ENCODE data around the gene FN1.

Gene FN1

GRCh38 chr2:215369181-215369760 is 66.6 kb downstream of the FN1 start:
- H3K4me1 ChIP-seq (ENCODE audit: control insufficient read depth in 5 of 5, insufficient read depth in 5 of 5, low read length in 5 of 5), result no peaks in the 10 kb centered on the region
- no peak overlapping the region for H3K27ac ChIP-seq (ENCODE audit: low read depth, low read length)
- H3K4me3 ChIP-seq (ENCODE audit: low read depth in 1 of 5, low read length in 5 of 5), result no peak overlapping the region
- no peaks in the 10 kb centered on the region for H3K9me3 ChIP-seq (ENCODE audit: control insufficient read depth in 5 of 5, low read length in 5 of 5)
- H3K27me3 ChIP-seq (ENCODE audit: control insufficient read depth in 5 of 5, insufficient read depth in 4 of 5, low read length in 5 of 5), result no peaks in the 10 kb centered on the region
- peaks cover 12 to 53% (median 50%) of the 10 kb centered on the region in 5 donors for H3K36me3 ChIP-seq (ENCODE audit: control insufficient read depth in 5 of 5, insufficient read depth in 5 of 5, low read length in 5 of 5)
- no peak overlapping the region for H3K9ac ChIP-seq (ENCODE audit: low read length in 5 of 5)

- no peak overlapping the region for H3K9ac ChIP-seq (ENCODE audit: low read length in 5 of 5)
- H3K4me1 ChIP-seq (ENCODE audit: control insufficient read depth in 5 of 5, insufficient read depth in 5 of 5, low read length in 5 of 5), result no peaks in the 10 kb centered on the region
- H3K4me3 ChIP-seq (ENCODE audit: low read depth in 1 of 5, low read length in 5 of 5), result no peak overlapping the region
- H3K27me3 ChIP-seq (ENCODE audit: control insufficient read depth in 5 of 5, insufficient read depth in 4 of 5, low read length in 5 of 5), result no peaks in the 10 kb centered on the region
- no peak overlapping the region for H3K27ac ChIP-seq (ENCODE audit: low read depth, low read length)
- H3K36me3 ChIP-seq (ENCODE audit: control insufficient read depth in 5 of 5, insufficient read depth in 5 of 5, low read length in 5 of 5), result peaks cover 12 to 57% (median 52%) of the 10 kb centered on the region in 5 donors
- no peaks in the 10 kb centered on the region for H3K9me3 ChIP-seq (ENCODE audit: control insufficient read depth in 5 of 5, low read length in 5 of 5)
Observed at GRCh38 chr2:215368493-215368809, 67.4 kb downstream of the FN1 start.

- Histone ChIP-seq H3K9me3 (ENCODE audit: control insufficient read depth in 5 of 5, low read length in 5 of 5) (no peaks in the 10 kb centered on the region), H3K4me1 (ENCODE audit: control insufficient read depth in 5 of 5, insufficient read depth in 5 of 5, low read length in 5 of 5) (no peaks in the 10 kb centered on the region), H3K4me3 (ENCODE audit: low read depth in 1 of 5, low read length in 5 of 5) (no peak overlapping the region), H3K9ac (ENCODE audit: low read length in 5 of 5) (no peak overlapping the region), H3K36me3 (ENCODE audit: control insufficient read depth in 5 of 5, insufficient read depth in 5 of 5, low read length in 5 of 5) (peaks cover 11 to 57% (median 54%) of the 10 kb centered on the region in 5 donors), H3K27me3 (ENCODE audit: control insufficient read depth in 5 of 5, insufficient read depth in 4 of 5, low read length in 5 of 5) (no peaks in the 10 kb centered on the region), H3K27ac (ENCODE audit: low read depth, low read length) (no peak overlapping the region)
Observed at GRCh38 chr2:215367662-215368492, 68.0 kb downstream of the FN1 start.

- Histone ChIP-seq H3K4me1 (ENCODE audit: control insufficient read depth in 5 of 5, insufficient read depth in 5 of 5, low read length in 5 of 5) (no peaks in the 10 kb centered on the region), H3K9ac (ENCODE audit: low read length in 5 of 5) (no peak overlapping the region), H3K4me3 (ENCODE audit: low read depth in 1 of 5, low read length in 5 of 5) (no peak overlapping the region), H3K27ac (ENCODE audit: low read depth, low read length) (no peak overlapping the region), H3K9me3 (ENCODE audit: control insufficient read depth in 5 of 5, low read length in 5 of 5) (no peaks in the 10 kb centered on the region), H3K36me3 (ENCODE audit: control insufficient read depth in 5 of 5, insufficient read depth in 5 of 5, low read length in 5 of 5) (peaks cover 12 to 62% (median 58%) of the 10 kb centered on the region in 5 donors), H3K27me3 (ENCODE audit: control insufficient read depth in 5 of 5, insufficient read depth in 4 of 5, low read length in 5 of 5) (no peaks in the 10 kb centered on the region)
Observed at GRCh38 chr2:215366440-215367032, 69.3 kb downstream of the FN1 start.

- Histone ChIP-seq H3K27me3 (ENCODE audit: control insufficient read depth in 5 of 5, insufficient read depth in 4 of 5, low read length in 5 of 5) (no peaks in the 10 kb centered on the region), H3K9ac (ENCODE audit: low read length in 5 of 5) (no peak overlapping the region), H3K27ac (ENCODE audit: low read depth, low read length) (no peak overlapping the region), H3K36me3 (ENCODE audit: control insufficient read depth in 5 of 5, insufficient read depth in 5 of 5, low read length in 5 of 5) (peaks cover 12 to 59% (median 53%) of the 10 kb centered on the region in 5 donors), H3K4me1 (ENCODE audit: control insufficient read depth in 5 of 5, insufficient read depth in 5 of 5, low read length in 5 of 5) (no peaks in the 10 kb centered on the region), H3K9me3 (ENCODE audit: control insufficient read depth in 5 of 5, low read length in 5 of 5) (no peaks in the 10 kb centered on the region), H3K4me3 (ENCODE audit: low read depth in 1 of 5, low read length in 5 of 5) (no peak overlapping the region)
Observed at GRCh38 chr2:215365184-215365658, 70.6 kb downstream of the FN1 start.

- no peak overlapping the region for H3K4me3 ChIP-seq (ENCODE audit: low read depth in 1 of 5, low read length in 5 of 5)
- H3K27ac ChIP-seq (ENCODE audit: low read depth, low read length), result no peak overlapping the region
Observed at GRCh38 chr2:215364157-215365155, 71.4 kb downstream of the FN1 start.

GRCh38 chr2:215363461-215364156 is 72.3 kb downstream of the FN1 start:
- Histone ChIP-seq H3K4me1 (ENCODE audit: control insufficient read depth in 5 of 5, insufficient read depth in 5 of 5, low read length in 5 of 5) (no peaks in the 10 kb centered on the region), H3K4me3 (ENCODE audit: low read depth in 1 of 5, low read length in 5 of 5) (no peak overlapping the region), H3K36me3 (ENCODE audit: control insufficient read depth in 5 of 5, insufficient read depth in 5 of 5, low read length in 5 of 5) (peaks cover 12 to 61% (median 46%) of the 10 kb centered on the region in 5 donors), H3K9ac (ENCODE audit: low read length in 5 of 5) (no peak overlapping the region), H3K27me3 (ENCODE audit: control insufficient read depth in 5 of 5, insufficient read depth in 4 of 5, low read length in 5 of 5) (no peaks in the 10 kb centered on the region), H3K27ac (ENCODE audit: low read depth, low read length) (no peak overlapping the region), H3K9me3 (ENCODE audit: control insufficient read depth in 5 of 5, low read length in 5 of 5) (no peaks in the 10 kb centered on the region)

More at GRCh38 chr2:215364157-215365155, 71.4 kb downstream of the FN1 start:
- Histone ChIP-seq H3K9ac (ENCODE audit: low read length in 5 of 5) (no peak overlapping the region), H3K36me3 (ENCODE audit: control insufficient read depth in 5 of 5, insufficient read depth in 5 of 5, low read length in 5 of 5) (peaks cover 12 to 54% (median 46%) of the 10 kb centered on the region in 5 donors), H3K4me1 (ENCODE audit: control insufficient read depth in 5 of 5, insufficient read depth in 5 of 5, low read length in 5 of 5) (no peaks in the 10 kb centered on the region), H3K9me3 (ENCODE audit: control insufficient read depth in 5 of 5, low read length in 5 of 5) (no peaks in the 10 kb centered on the region), H3K27me3 (ENCODE audit: control insufficient read depth in 5 of 5, insufficient read depth in 4 of 5, low read length in 5 of 5) (no peaks in the 10 kb centered on the region)

- H3K27ac ChIP-seq (ENCODE audit: low read depth, low read length), result no peak overlapping the region
- H3K9ac ChIP-seq (ENCODE audit: low read length in 5 of 5), result no peak overlapping the region
- H3K36me3 ChIP-seq (ENCODE audit: control insufficient read depth in 5 of 5, insufficient read depth in 5 of 5, low read length in 5 of 5), result peaks cover 10 to 58% (median 44%) of the 10 kb centered on the region in 5 donors
- H3K4me1 ChIP-seq (ENCODE audit: control insufficient read depth in 5 of 5, insufficient read depth in 5 of 5, low read length in 5 of 5), result no peaks in the 10 kb centered on the region
- no peaks in the 10 kb centered on the region for H3K9me3 ChIP-seq (ENCODE audit: control insufficient read depth in 5 of 5, low read length in 5 of 5)
- H3K4me3 ChIP-seq (ENCODE audit: low read depth in 1 of 5, low read length in 5 of 5), result no peak overlapping the region
- H3K27me3 ChIP-seq (ENCODE audit: control insufficient read depth in 5 of 5, insufficient read depth in 4 of 5, low read length in 5 of 5), result no peaks in the 10 kb centered on the region
Observed at GRCh38 chr2:215363039-215363438, 72.8 kb downstream of the FN1 start.

- peaks cover 6 to 53% (median 39%) of the 10 kb centered on the region in 5 donors for H3K36me3 ChIP-seq (ENCODE audit: control insufficient read depth in 5 of 5, insufficient read depth in 5 of 5, low read length in 5 of 5)
- no peak overlapping the region for H3K9ac ChIP-seq (ENCODE audit: low read length in 5 of 5)
- H3K27ac ChIP-seq (ENCODE audit: low read depth, low read length), result no peak overlapping the region
- H3K9me3 ChIP-seq (ENCODE audit: control insufficient read depth in 5 of 5, low read length in 5 of 5), result no peaks in the 10 kb centered on the region
- no peak overlapping the region for H3K4me3 ChIP-seq (ENCODE audit: low read depth in 1 of 5, low read length in 5 of 5)
- no peaks in the 10 kb centered on the region for H3K27me3 ChIP-seq (ENCODE audit: control insufficient read depth in 5 of 5, insufficient read depth in 4 of 5, low read length in 5 of 5)
- H3K4me1 ChIP-seq (ENCODE audit: control insufficient read depth in 5 of 5, insufficient read depth in 5 of 5, low read length in 5 of 5), result no peaks in the 10 kb centered on the region
Observed at GRCh38 chr2:215362562-215362904, 73.3 kb downstream of the FN1 start.
